Colonic mucosa (tissue), 4 donors: ENCODE results near the gene MYNN. TPM values are rescaled to one million over a fixed set of nuclear protein-coding genes. Genes with fewer than 3 reads are reported as not detected.

Source experiments
- DNase-seq: peaks from one replicate; pipeline ENCODE4 v3.0.0-alpha.2; 2020
- H3K27ac ChIP-seq: fragments of 200-600 bp; one replicate; pipeline ENCODE4 v1.8.0; 2021
- H3K27me3 ChIP-seq: fragments of 200-600 bp; one replicate; pipeline ENCODE4 v1.8.0; 2021
- H3K36me3 ChIP-seq: fragments of 200-600 bp; one replicate; pipeline ENCODE4 v1.8.0; 2021
- H3K4me1 ChIP-seq: fragments of 200-600 bp; one replicate; pipeline ENCODE4 v1.8.0; 2021; ENCODE audit warnings: mild to moderate bottlenecking
- H3K4me3 ChIP-seq: fragments of 200-600 bp; one replicate; pipeline ENCODE4 v1.8.0; 2021
- H3K9ac ChIP-seq, 2 donors: one replicate each; pipeline ENCODE4 v1.7.0; 2013; ENCODE audit warnings: control low read depth in 2 of 2, low read depth in 2 of 2, low read length in 2 of 2
- H3K9me3 ChIP-seq: fragments of 200-600 bp; one replicate; pipeline ENCODE4 v1.8.0; 2021
- intact Hi-C: fragments of 100-400 bp; cut with DNase I; formaldehyde crosslinking; loops from one replicate; pipeline ENCODE4 v1.14.1; 2022
- total RNA-seq, 2 donors: library from RNA; stranded (reverse); fragmentation: NEBNext Ultra II Directional in 1 of 2; extraction: Animal tissue kit (Norgen Biotek cat#: 25700) in 1 of 2; gene quantifications; one replicate each; pipeline ENCODE4 v1.2.1, GENCODE V29; 2021
- TF ChIP-seq, protein P1 (sequence below): fragments of 200-600 bp; IDR thresholded peaks from one replicate; pipeline ENCODE4 v1.8.0; 2022; ENCODE audit warnings: antibody characterized with exemption, mild to moderate bottlenecking
- donor health status: healthy.
- donor health status: DM: no; HTN: no; CAD: no.
- donor health status: DM: no; HTN: no; CAD: no.

The MYNN gene
- total RNA-seq, 2 donors from 2014 or later, result 11.1 to 12.9 TPM

DNA sequence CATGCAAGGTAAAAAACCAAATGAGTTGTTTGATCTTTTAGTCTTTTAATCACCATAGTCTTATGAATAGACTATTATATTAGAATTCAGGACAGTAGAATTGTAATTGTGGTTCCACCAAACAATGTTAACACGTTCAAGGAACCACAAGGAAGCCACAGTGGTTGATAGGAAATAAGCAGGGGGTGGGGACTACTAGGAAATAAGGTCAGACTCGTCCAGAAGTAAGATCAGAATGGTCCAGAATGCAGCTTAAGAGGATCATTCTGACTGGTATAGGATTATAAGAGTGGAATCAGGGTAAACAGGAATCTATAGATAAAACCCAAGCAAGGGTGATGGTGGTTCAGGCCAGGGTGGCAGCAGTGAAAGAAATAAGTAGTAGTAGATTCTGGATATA lies 7.5 kb downstream of the MYNN start:
- Histone ChIP-seq H3K4me3 (no peak overlapping the region), H3K36me3 (peaks cover 4% of the 10 kb centered on the region), H3K9me3 (no peaks in the 10 kb centered on the region), H3K9ac (no peak overlapping the region), H3K27ac (no peak overlapping the region), H3K27me3 (no peaks in the 10 kb centered on the region), H3K4me1 (peaks cover 4% of the 10 kb centered on the region)
- TF ChIP-seq, protein P1, sequence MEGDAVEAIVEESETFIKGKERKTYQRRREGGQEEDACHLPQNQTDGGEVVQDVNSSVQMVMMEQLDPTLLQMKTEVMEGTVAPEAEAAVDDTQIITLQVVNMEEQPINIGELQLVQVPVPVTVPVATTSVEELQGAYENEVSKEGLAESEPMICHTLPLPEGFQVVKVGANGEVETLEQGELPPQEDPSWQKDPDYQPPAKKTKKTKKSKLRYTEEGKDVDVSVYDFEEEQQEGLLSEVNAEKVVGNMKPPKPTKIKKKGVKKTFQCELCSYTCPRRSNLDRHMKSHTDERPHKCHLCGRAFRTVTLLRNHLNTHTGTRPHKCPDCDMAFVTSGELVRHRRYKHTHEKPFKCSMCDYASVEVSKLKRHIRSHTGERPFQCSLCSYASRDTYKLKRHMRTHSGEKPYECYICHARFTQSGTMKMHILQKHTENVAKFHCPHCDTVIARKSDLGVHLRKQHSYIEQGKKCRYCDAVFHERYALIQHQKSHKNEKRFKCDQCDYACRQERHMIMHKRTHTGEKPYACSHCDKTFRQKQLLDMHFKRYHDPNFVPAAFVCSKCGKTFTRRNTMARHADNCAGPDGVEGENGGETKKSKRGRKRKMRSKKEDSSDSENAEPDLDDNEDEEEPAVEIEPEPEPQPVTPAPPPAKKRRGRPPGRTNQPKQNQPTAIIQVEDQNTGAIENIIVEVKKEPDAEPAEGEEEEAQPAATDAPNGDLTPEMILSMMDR, result no peak
- DNase-seq, result no peak
- intact Hi-C loops, result no loop called here

DNA sequence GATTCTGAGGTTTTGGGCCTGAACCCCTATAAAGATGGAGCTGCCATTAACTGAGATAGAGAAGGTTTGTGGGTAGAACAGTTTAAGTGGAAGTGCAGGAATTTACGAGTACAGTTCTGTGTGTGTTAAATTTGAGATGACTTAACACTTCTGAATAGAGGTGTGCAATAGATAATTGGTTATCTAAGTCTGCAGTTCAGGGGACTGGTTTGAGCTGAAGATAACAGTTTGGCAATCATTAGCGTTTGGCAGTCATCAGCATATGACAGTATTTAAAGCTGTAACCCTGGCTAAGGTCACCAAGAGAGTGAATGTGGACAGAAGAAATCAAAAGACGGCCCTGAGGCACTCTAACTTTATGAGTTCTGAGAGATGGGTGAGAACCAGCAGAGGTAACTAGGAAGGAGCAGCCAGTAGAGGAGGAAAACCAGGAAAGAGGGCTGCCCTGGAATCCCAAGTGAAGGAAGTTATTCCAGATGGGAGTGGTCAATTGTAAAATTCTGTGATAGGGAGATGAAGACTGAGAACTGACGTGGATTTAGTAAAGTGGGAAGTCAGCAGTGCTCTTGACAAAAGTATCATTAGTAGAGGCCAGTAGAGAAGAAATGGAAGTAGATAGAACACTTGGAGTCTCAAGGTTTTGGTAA lies 8.1 kb downstream of the MYNN start:
- DNase-seq, result no peak
- Histone ChIP-seq H3K4me3 (no peak overlapping the region), H3K4me1 (no peaks in the 10 kb centered on the region), H3K9me3 (no peaks in the 10 kb centered on the region), H3K27me3 (no peaks in the 10 kb centered on the region), H3K9ac (no peak overlapping the region), H3K36me3 (peaks cover 4% of the 10 kb centered on the region), H3K27ac (no peak overlapping the region)
- TF ChIP-seq, protein P1, result no peak
- intact Hi-C loops, result no loop called here

DNA sequence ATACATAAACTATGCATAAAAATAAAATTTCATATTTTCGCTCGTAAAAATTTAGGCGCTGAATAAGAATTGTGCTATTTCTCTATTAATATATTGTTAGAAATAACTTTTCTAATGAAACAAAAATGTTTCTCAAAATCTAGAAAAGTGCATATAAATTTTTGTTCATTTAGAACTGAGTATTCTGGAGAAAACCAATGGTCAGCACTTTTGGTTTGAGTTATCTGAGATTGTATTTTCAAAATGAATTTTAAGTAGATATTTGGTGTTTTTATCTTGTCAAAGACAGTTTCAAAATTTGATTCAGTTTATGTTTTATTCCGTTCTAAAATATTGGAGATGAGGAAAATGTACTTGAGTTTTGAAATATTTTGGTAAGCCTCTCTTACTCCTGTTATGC lies 13.9 kb downstream of the MYNN start:
- intact Hi-C loops, result no loop called here
- Histone ChIP-seq H3K36me3 (peaks cover 6% of the 10 kb centered on the region), H3K4me1 (no peaks in the 10 kb centered on the region)

DNA sequence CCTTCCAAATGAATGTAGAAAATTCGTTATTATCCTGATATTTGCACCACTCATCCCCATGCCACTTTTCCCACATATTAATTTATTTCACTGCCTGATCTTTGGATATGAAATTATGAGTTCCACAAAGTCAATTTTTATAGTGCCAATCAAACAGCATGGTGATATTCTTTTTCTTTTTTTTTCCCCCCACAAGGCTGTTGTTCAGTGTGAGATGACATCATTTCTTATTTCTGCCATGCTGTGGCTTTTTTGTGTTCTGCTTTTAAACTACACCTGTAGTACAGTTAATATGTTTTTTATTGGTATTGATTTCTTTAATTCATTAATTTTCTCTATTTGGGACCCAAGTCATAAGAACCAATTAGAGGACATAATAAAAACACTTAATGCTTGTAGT lies 14.6 kb downstream of the MYNN start:
- Histone ChIP-seq H3K27ac (no peak overlapping the region), H3K4me3 (no peak overlapping the region), H3K9me3 (no peaks in the 10 kb centered on the region), H3K9ac (no peak overlapping the region), H3K4me1 (no peaks in the 10 kb centered on the region), H3K36me3 (peaks cover 6% of the 10 kb centered on the region), H3K27me3 (no peaks in the 10 kb centered on the region)
- TF ChIP-seq, protein P1, result no peak
- DNase-seq, result no peak
- intact Hi-C loops, result no loop called here

More for the DNA sequence above, 13.9 kb downstream of the MYNN start:
- H3K27me3 ChIP-seq, result no peaks in the 10 kb centered on the region
- no peaks in the 10 kb centered on the region for H3K9me3 ChIP-seq
- TF ChIP-seq, protein P1, result no peak
- no peak for DNase-seq
- H3K9ac ChIP-seq, result no peak overlapping the region
- no peak overlapping the region for H3K4me3 ChIP-seq
- no peak overlapping the region for H3K27ac ChIP-seq

DNA sequence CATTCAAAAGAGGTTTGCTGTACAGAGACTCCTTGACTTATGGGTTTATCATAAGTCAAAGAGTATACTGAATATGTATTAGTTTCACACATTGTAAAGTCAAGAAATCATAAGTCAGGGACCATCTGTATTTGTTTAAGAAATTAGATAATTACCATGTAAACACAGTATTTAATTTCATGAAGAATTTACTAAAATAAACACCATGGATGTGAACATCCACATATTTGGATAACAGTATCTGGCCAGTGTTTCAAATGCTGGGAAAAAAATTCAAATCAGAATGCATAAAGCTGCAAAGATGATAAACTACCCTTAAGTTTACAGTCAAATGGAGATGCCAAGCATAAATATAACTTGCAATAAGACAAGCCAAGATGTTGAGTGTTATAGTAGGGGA lies 17.0 kb downstream of the MYNN start:
- H3K36me3 ChIP-seq, result peaks cover 6% of the 10 kb centered on the region
- intact Hi-C loops, result no loop called here
- no peaks in the 10 kb centered on the region for H3K27me3 ChIP-seq
- H3K27ac ChIP-seq, result no peak overlapping the region
- H3K4me3 ChIP-seq, result no peak overlapping the region
- TF ChIP-seq, protein P1, result no peak
- no peak for DNase-seq
- no peaks in the 10 kb centered on the region for H3K4me1 ChIP-seq
- no peaks in the 10 kb centered on the region for H3K9me3 ChIP-seq
- H3K9ac ChIP-seq, result no peak overlapping the region
